ENCODE results near the gene YIPF5. TPM values are rescaled to one million over a fixed set of nuclear protein-coding genes. Genes with fewer than 3 reads are reported as not detected.

Gene YIPF5
- total RNA-seq, 1 donor: 125 TPM

- peak; percentile 63 for DNase-seq (ENCODE audit: low read depth)
- TF ChIP-seq CTCF (IDR thresholded peaks at IDR 0.05; ENCODE audit: insufficient read depth, low read length): no peak
- peak overlapping the region; percentile 80 for H3K4me3 ChIP-seq (ENCODE audit: low read depth, low read length)
Observed at GRCh38 chr5:144205141-144205551, 34.7 kb upstream of the YIPF5 start.

- no peak overlapping the region for H3K4me3 ChIP-seq (ENCODE audit: low read depth, low read length)
- TF ChIP-seq CTCF (IDR thresholded peaks at IDR 0.05; ENCODE audit: insufficient read depth, low read length): peak; percentile 92
- DNase-seq (ENCODE audit: low read depth): peak; percentile 91
Observed at GRCh38 chr5:144203750-144204596, 33.5 kb upstream of the YIPF5 start.

- no peak for TF ChIP-seq CTCF (IDR thresholded peaks at IDR 0.05; ENCODE audit: insufficient read depth, low read length)
- no peak overlapping the region for H3K4me3 ChIP-seq (ENCODE audit: low read depth, low read length)
- DNase-seq (ENCODE audit: low read depth): no peak
Observed at GRCh38 chr5:144202726-144203125, 32.3 kb upstream of the YIPF5 start.

GRCh38 chr5:144202072-144202471 is 31.6 kb upstream of the YIPF5 start:
- no peak overlapping the region for H3K4me3 ChIP-seq (ENCODE audit: low read depth, low read length)
- peak; percentile 49 for DNase-seq (ENCODE audit: low read depth)
- TF ChIP-seq CTCF (IDR thresholded peaks at IDR 0.05; ENCODE audit: insufficient read depth, low read length): no peak

- H3K4me3 ChIP-seq (ENCODE audit: low read depth, low read length): no peak overlapping the region
- DNase-seq (ENCODE audit: low read depth): no peak
- no peak for TF ChIP-seq CTCF (IDR thresholded peaks at IDR 0.05; ENCODE audit: insufficient read depth, low read length)
Observed at GRCh38 chr5:144201588-144201987, 31.1 kb upstream of the YIPF5 start.

- peak; percentile 28 for DNase-seq (ENCODE audit: low read depth)
- TF ChIP-seq CTCF (IDR thresholded peaks at IDR 0.05; ENCODE audit: insufficient read depth, low read length): no peak
- no peak overlapping the region for H3K4me3 ChIP-seq (ENCODE audit: low read depth, low read length)
Observed at GRCh38 chr5:144198386-144198785, 27.9 kb upstream of the YIPF5 start.

Measured in fibroblast of the aortic adventitia (primary cell).